DND-41 (cell line): Measurements from ENCODE around the gene MEMO1.

Source experiments
- ATAC-seq: fragments of 200-7000 bp; cut with Tn5 transposase; 3 replicates; pipeline ENCODE4 v1.9.1; 2021; ENCODE audit warnings: low read depth; ENCODE audit not compliant: insufficient read depth
- DNase-seq: peaks from one replicate; pipeline ENCODE4 v3.0.0-alpha.2; 2020
- H2AFZ ChIP-seq: 2 replicates; pipeline ENCODE4 v1.6.0; 2012; ENCODE audit warnings: low read depth, low read length
- H3K27ac ChIP-seq: 2 replicates; pipeline ENCODE4 v1.5.1; 2012; ENCODE audit warnings: low read length, inconsistent platforms
- H3K27me3 ChIP-seq: fragments of 200-600 bp; sonication (generic); 2 replicates; pipeline ENCODE4 v1.6.0; 2012; ENCODE audit warnings: low read length, mild to moderate bottlenecking, inconsistent platforms; ENCODE audit not compliant: insufficient read depth, poor library complexity
- H3K36me3 ChIP-seq: 2 replicates; pipeline ENCODE4 v1.5.1; 2012; ENCODE audit warnings: low read length, inconsistent platforms; ENCODE audit not compliant: insufficient read depth
- H3K4me1 ChIP-seq: 2 replicates; pipeline ENCODE4 v1.5.1; 2012; ENCODE audit warnings: mild to moderate bottlenecking, low read length; ENCODE audit not compliant: insufficient read depth
- H3K4me2 ChIP-seq: 2 replicates; pipeline ENCODE4 v1.6.0; 2012; ENCODE audit warnings: mild to moderate bottlenecking, moderate library complexity, low read length, inconsistent platforms; ENCODE audit not compliant: insufficient read depth
- H3K4me3 ChIP-seq, 2 experiments: fragments of 200-600 bp in 1 of 2; shearing (Covaris generic) in 1 of 2; 2 replicates each; pipeline ENCODE4 v1.5.1; 2012 to 2016; ENCODE audit warnings: inconsistent platforms in 2 of 2, low read length in 2 of 2, mild to moderate bottlenecking in 2 of 2, low read depth in 1 of 2, moderate library complexity in 1 of 2
- H3K79me2 ChIP-seq: 2 replicates; pipeline ENCODE4 v1.6.0; 2012; ENCODE audit warnings: low read length, inconsistent platforms; ENCODE audit not compliant: insufficient read depth
- H3K9ac ChIP-seq: 2 replicates; pipeline ENCODE4 v1.6.0; 2012; ENCODE audit warnings: low read depth, mild to moderate bottlenecking, inconsistent platforms, low read length, moderate library complexity
- H3K9me3 ChIP-seq: 2 replicates; pipeline ENCODE4 v1.5.1; 2012; ENCODE audit warnings: low read length, moderate library complexity, mild to moderate bottlenecking, inconsistent platforms; ENCODE audit not compliant: insufficient read depth, severe bottlenecking
- H4K20me1 ChIP-seq: 2 replicates; pipeline ENCODE4 v1.6.0; 2012; ENCODE audit warnings: low read length; ENCODE audit not compliant: insufficient read depth
- EZH2 ChIP-seq: IDR thresholded peaks from 3 replicates; pipeline ENCODE4 v1.6.1; 2012; ENCODE audit warnings: borderline replicate concordance, low read depth, mild to moderate bottlenecking, moderate library complexity, low read length, inconsistent platforms; ENCODE audit not compliant: severe bottlenecking
- TF ChIP-seq, protein P1 (sequence below): IDR thresholded peaks from 2 replicates; pipeline ENCODE4 v1.5.1; 2012; ENCODE audit warnings: borderline replicate concordance, low read length, moderate library complexity, mild to moderate bottlenecking; ENCODE audit not compliant: poor library complexity, severe bottlenecking; ENCODE audit errors: extremely low read depth

Gene MEMO1

DNA sequence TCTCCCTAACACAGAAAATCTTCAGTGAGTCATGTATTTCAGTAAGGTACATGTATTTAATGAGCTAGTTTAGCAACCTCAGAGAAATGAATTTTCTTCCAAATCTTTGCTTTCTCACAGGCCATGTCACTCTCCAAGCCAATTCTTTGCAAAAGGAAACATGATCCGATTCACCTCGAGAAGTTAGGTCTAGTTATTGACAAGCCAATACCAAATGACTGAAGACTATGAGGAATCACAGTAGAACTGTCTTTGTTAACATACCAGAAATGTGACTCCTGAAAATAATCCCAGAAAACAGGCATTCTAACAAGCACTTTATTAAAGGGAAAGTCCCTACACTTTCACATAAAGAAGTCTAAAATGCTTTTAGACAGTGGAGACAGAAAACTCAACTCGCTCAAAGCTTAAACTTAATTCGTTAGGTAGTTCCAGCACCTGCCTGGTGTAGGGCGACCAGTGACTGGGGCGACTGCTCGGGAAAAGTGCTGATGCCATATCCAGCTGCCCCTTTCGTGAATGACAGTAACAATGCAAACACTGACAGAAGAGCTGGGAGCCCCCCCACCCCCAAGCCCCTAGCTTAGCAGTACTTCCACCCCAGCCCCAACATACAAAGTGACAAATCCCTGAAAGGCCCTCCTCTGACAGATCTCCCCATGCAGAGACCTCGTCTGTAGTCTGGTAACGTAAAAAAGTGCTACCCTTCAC, 1.8 kb downstream of the MEMO1 start:
- TF ChIP-seq, protein P1, sequence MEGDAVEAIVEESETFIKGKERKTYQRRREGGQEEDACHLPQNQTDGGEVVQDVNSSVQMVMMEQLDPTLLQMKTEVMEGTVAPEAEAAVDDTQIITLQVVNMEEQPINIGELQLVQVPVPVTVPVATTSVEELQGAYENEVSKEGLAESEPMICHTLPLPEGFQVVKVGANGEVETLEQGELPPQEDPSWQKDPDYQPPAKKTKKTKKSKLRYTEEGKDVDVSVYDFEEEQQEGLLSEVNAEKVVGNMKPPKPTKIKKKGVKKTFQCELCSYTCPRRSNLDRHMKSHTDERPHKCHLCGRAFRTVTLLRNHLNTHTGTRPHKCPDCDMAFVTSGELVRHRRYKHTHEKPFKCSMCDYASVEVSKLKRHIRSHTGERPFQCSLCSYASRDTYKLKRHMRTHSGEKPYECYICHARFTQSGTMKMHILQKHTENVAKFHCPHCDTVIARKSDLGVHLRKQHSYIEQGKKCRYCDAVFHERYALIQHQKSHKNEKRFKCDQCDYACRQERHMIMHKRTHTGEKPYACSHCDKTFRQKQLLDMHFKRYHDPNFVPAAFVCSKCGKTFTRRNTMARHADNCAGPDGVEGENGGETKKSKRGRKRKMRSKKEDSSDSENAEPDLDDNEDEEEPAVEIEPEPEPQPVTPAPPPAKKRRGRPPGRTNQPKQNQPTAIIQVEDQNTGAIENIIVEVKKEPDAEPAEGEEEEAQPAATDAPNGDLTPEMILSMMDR: no peak
- TF ChIP-seq EZH2: no peak
- no peaks in the 10 kb centered on the region for H3K36me3 ChIP-seq
- DNase-seq (no peak), ATAC-seq (no peak; the same call in 1 of the 3 replicates)
- H3K9ac ChIP-seq: peak overlapping the region; percentile 80
- H4K20me1 ChIP-seq: peaks cover 33% of the 10 kb centered on the region
- no peaks in the 10 kb centered on the region for H3K27me3 ChIP-seq
- peaks cover 46% of the 10 kb centered on the region for H3K4me1 ChIP-seq
- H3K79me2 ChIP-seq: peaks cover 59% of the 10 kb centered on the region
- H3K9me3 ChIP-seq: no peaks in the 10 kb centered on the region
- peak overlapping the region; percentile 65; the same call in 1 of the 2 replicates for H2AFZ ChIP-seq
- H3K27ac ChIP-seq: peak overlapping the region; percentile 45
- H3K4me2 ChIP-seq: peak overlapping the region; percentile 89
- H3K4me3 ChIP-seq: peak overlapping the region; percentile 54 to 81

DNA sequence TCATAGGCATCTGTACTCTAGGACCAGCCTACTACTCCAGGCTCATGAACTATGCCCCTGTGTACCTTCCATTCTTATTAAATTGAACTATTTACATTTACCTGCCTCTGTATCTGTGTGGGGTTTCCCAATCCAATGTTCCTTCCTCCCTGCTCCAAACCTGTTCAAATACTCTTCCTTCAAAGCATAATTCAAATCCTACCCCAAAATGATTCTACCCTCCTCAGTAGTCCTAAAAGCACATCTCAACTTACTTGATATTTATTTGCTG, 3.8 kb downstream of the MEMO1 start:
- H3K4me3 ChIP-seq: no peak overlapping the region
- no peak overlapping the region for H3K9ac ChIP-seq
- H3K4me2 ChIP-seq: peak overlapping the region; percentile 89; the same call in 1 of the 2 replicates
- ATAC-seq (no peak), DNase-seq (no peak)
- H3K9me3 ChIP-seq: no peaks in the 10 kb centered on the region
- H3K79me2 ChIP-seq: peaks cover 78% of the 10 kb centered on the region
- H3K27me3 ChIP-seq: no peaks in the 10 kb centered on the region
- TF ChIP-seq, protein P1: no peak
- no peak for TF ChIP-seq EZH2
- peaks cover 46% of the 10 kb centered on the region for H3K4me1 ChIP-seq
- no peaks in the 10 kb centered on the region for H3K36me3 ChIP-seq
- peaks cover 41% of the 10 kb centered on the region for H4K20me1 ChIP-seq
- no peak overlapping the region for H2AFZ ChIP-seq
- H3K27ac ChIP-seq: no peak overlapping the region

DNA sequence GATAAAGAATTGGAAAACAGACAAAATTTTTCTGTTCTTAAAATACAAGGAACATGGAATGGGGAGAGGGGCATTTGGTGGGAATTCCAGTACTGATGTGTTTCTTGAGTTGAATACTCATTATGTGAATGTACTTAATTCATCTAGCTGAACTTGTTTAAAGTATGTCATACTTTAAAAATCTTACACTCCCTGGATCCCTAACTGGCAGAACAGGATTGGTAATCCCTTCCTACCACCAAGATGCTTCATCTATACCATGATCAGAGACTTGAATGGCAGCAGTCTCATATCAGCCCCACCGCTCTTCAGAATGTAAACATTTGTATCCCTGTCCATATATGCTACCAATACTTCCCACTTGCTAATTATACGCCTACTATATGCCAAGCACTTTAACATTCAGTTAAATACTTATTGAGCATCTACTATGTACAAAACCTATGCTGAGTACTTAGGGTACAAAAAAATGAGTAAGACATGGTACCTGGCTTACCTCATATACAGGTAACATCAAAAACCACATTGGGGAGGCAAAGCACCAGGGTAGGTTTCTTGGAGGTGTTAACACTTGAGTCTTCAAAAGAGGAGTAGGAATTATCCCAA, 5.3 kb downstream of the MEMO1 start:
- Histone ChIP-seq H3K27ac (no peak overlapping the region), H3K27me3 (no peaks in the 10 kb centered on the region), H4K20me1 (peaks cover 47% of the 10 kb centered on the region), H3K36me3 (no peaks in the 10 kb centered on the region), H3K79me2 (peaks cover 90% of the 10 kb centered on the region), H3K4me1 (peaks cover 36% of the 10 kb centered on the region), H2AFZ (no peak overlapping the region), H3K4me3 (no peak overlapping the region), H3K9me3 (no peaks in the 10 kb centered on the region), H3K9ac (no peak overlapping the region), H3K4me2 (peak overlapping the region; percentile 39; the same call in 1 of the 2 replicates)
- no peak for ATAC-seq
- DNase-seq: no peak
- TF ChIP-seq, protein P1: no peak
- no peak for TF ChIP-seq EZH2
